GM12878 (cell line): ENCODE results near the gene IFITM2. TPM values are rescaled to one million over a fixed set of nuclear protein-coding genes. Genes with fewer than 3 reads are reported as not detected.

Experiments
- ATAC-seq: fragments of 200-7000 bp; cut with Tn5 transposase; 3 replicates; pipeline ENCODE4 v1.9.1; 2020; ENCODE audit warnings: mild to moderate bottlenecking, moderate library complexity
- BruUV-seq: library from RNA; stranded (reverse); fragments of 400-500 nt; replicated peaks from 2 replicates; lab custom pipeline; 2021; lab: Mats Ljungman, UMichigan
- CTCF ChIA-PET: fragments of 300-600 bp; sonication (Branson Sonifier 250); formaldehyde crosslinking; extraction: SDS; loops from one replicate; lab custom pipeline; 2021; ENCODE audit warnings: inconsistent platforms; lab: Yijun Ruan, JAX
- POLR2A ChIA-PET: fragments of 350-600 bp; formaldehyde crosslinking; extraction: SDS; loops from one replicate; lab custom pipeline; 2021; ENCODE audit warnings: inconsistent platforms; lab: Charles Lee
- RAD21 ChIA-PET: fragments of 300-600 bp; sonication (Branson Sonifier 250); formaldehyde crosslinking; loops from one replicate; lab custom pipeline; 2023; ENCODE audit warnings: antibody characterized with exemption; ENCODE audit not compliant: unreplicated experiment; lab: Charles Lee
- SMC1A ChIA-PET: fragments of 300-600 bp; sonication (Branson Sonifier 250); formaldehyde crosslinking; loops from one replicate; lab custom pipeline; 2023; ENCODE audit not compliant: unreplicated experiment, uncharacterized antibody; lab: Charles Lee
- DNase-seq: peaks from one replicate; pipeline ENCODE4 v3.0.0-alpha.2; 2011; ENCODE audit warnings: low read depth, low spot score
- FAIRE-seq: peaks from 3 replicates; lab custom pipeline; 2011; peaks lifted over from hg19 to GRCh38; lab: Jason Lieb, UNC
- H2AFZ ChIP-seq: 2 replicates; pipeline ENCODE4 v1.6.0; 2011; ENCODE audit warnings: low read depth, low read length, control low read depth; ENCODE audit not compliant: control insufficient read depth
- H3K27ac ChIP-seq: 2 replicates; pipeline ENCODE4 v1.5.1; 2011; ENCODE audit warnings: control low read depth; ENCODE audit not compliant: control insufficient read depth, insufficient read depth
- H3K27me3 ChIP-seq, 2 experiments: replicated peaks in 1 of 2; 2 replicates each; pipeline versions ENCODE4 v1.6.0 to v1.6.1; 2011; ENCODE audit warnings: low read length in 1 of 2; ENCODE audit not compliant: control insufficient read depth in 2 of 2, insufficient read depth in 2 of 2
- H3K36me3 ChIP-seq, 2 experiments: 2 replicates each; pipeline ENCODE4 v1.5.1; 2011; ENCODE audit warnings: low read length in 1 of 2; ENCODE audit not compliant: control insufficient read depth in 2 of 2, insufficient read depth in 2 of 2
- H3K4me1 ChIP-seq: 2 replicates; pipeline ENCODE4 v1.6.1; 2011; ENCODE audit warnings: mild to moderate bottlenecking, low read length, moderate library complexity, mixed read lengths; ENCODE audit not compliant: control insufficient read depth, insufficient read depth
- H3K4me2 ChIP-seq: 2 replicates; pipeline ENCODE4 v1.6.0; 2011; ENCODE audit warnings: control low read depth; ENCODE audit not compliant: control insufficient read depth, insufficient read depth
- H3K4me3 ChIP-seq: fragments of 200-600 bp; sonication (generic); 2 replicates; pipeline ENCODE4 v1.5.1; 2016
- H3K79me2 ChIP-seq: 2 replicates; pipeline ENCODE4 v1.6.0; 2011; ENCODE audit warnings: low read length; ENCODE audit not compliant: control insufficient read depth, insufficient read depth
- H3K9ac ChIP-seq: 2 replicates; pipeline ENCODE4 v1.8.0; 2011; ENCODE audit warnings: low read length, control low read depth, mixed read lengths; ENCODE audit not compliant: control insufficient read depth, insufficient read depth
- H3K9me3 ChIP-seq: replicated peaks from 3 replicates; pipeline ENCODE4 v1.5.1; 2011; ENCODE audit warnings: mild to moderate bottlenecking, low read length; ENCODE audit not compliant: control insufficient read depth, insufficient read depth
- H4K20me1 ChIP-seq: 2 replicates; pipeline ENCODE4 v1.6.0; 2011; ENCODE audit not compliant: control insufficient read depth, insufficient read depth
- JUND ChIP-seq: IDR thresholded peaks from 2 replicates; pipeline ENCODE4 v1.6.1; 2012; ENCODE audit warnings: low read depth, mild to moderate bottlenecking, low read length, improper control_type of control experiment, moderate library complexity
- KDM1A ChIP-seq: fragments of 200-600 bp; sonication (generic); IDR thresholded peaks from 2 replicates; pipeline ENCODE4 v1.6.1; 2016; ENCODE audit warnings: borderline replicate concordance
- MEF2A ChIP-seq: IDR thresholded peaks from 2 replicates; pipeline ENCODE4 v1.6.1; 2011; ENCODE audit warnings: low read depth, mild to moderate bottlenecking, low read length, moderate library complexity; ENCODE audit not compliant: insufficient read depth
- MTA3 ChIP-seq: IDR thresholded peaks from 2 replicates; pipeline ENCODE4 v1.6.1; 2012; ENCODE audit warnings: low read length, inconsistent platforms, borderline replicate concordance
- NFYB ChIP-seq: IDR thresholded peaks from 2 replicates; pipeline ENCODE4 v1.6.1; 2011; ENCODE audit warnings: low read depth, mild to moderate bottlenecking, low read length, improper control_type of control experiment, moderate library complexity; ENCODE audit not compliant: insufficient read depth
- POLR2A ChIP-seq: IDR thresholded peaks from 2 replicates; pipeline ENCODE4 v1.6.1; 2011; ENCODE audit warnings: low read depth, mild to moderate bottlenecking, low read length
- RBBP5 ChIP-seq: fragments of 200-600 bp; sonication (generic); conservative IDR thresholded peaks from 2 replicates; pipeline ENCODE4 v1.6.1; 2016
- TBL1XR1 ChIP-seq: IDR thresholded peaks from 2 replicates; pipeline ENCODE4 v1.6.1; 2012; ENCODE audit warnings: low read depth, low read length, improper control_type of control experiment
- ZBED1 ChIP-seq: IDR thresholded peaks from 2 replicates; pipeline ENCODE4 v1.6.1; 2016; ENCODE audit warnings: borderline replicate concordance
- in situ Hi-C: fragments of 300-500 bp; cut with MboI; formaldehyde crosslinking; loops from 9 replicates; pipeline ENCODE4 v1.14.3; 2018; ENCODE audit warnings: mixed read lengths
- intact Hi-C: fragments of 100-400 bp; cut with micrococcal nuclease; formaldehyde crosslinking; loops from one replicate; pipeline ENCODE4 v1.14.2; 2022; ENCODE audit not compliant: unreplicated experiment
- polyA plus RNA-seq, 11 experiments: library from polyadenylated mRNA; depleted of rRNA in 4 of 11; unstranded in 6 of 11; stranded (reverse) in 5 of 11; fragments of >200 nt; fragmentation: Nextera tagmentation in 4 of 11; fragmentation: Illumina TruSeq in 1 of 11; extraction: Ambion mirVana in 4 of 11; extraction: Trizol in 1 of 11; gene quantifications; 1 replicate in 1 of 11; 2 replicates in 10 of 11; pipeline versions ENCODE4 v1.2.1 to v1.2.3, GENCODE V29; 2011 to 2016; ENCODE audit warnings: inconsistent platforms in 2 of 11, missing spikeins in 2 of 11, low read depth in 1 of 11
- total RNA-seq, 4 experiments: library from RNA; depleted of rRNA in 3 of 4; stranded (reverse); fragments of >200 nt in 3 of 4; fragmentation: Illumina TruSeq in 1 of 4; extraction: Trizol in 1 of 4; gene quantifications; 2 replicates each; pipeline versions ENCODE4 v1.2.1 to v1.2.3, GENCODE V29; 2013 to 2021
- TF ChIP-seq, protein P1 (sequence below), 3 experiments: IDR thresholded peaks in 2 of 3; conservative IDR thresholded peaks in 1 of 3; 2 replicates each; pipeline ENCODE4 v1.5.1; 2011; ENCODE audit warnings: low read depth in 3 of 3, low read length in 3 of 3, mild to moderate bottlenecking in 3 of 3, control low read depth in 2 of 3, moderate library complexity in 2 of 3, inconsistent platforms in 1 of 3, mixed read lengths in 1 of 3; ENCODE audit not compliant: control insufficient read depth in 2 of 3, insufficient read depth in 1 of 3; ENCODE audit errors: extremely low read depth in 1 of 3
- TF ChIP-seq, protein P2 (sequence below): fragments of 450-650 bp; formaldehyde crosslinking; IDR thresholded peaks from 2 replicates; pipeline ENCODE4 v1.5.0; 2022; ENCODE audit warnings: mild to moderate bottlenecking, missing genetic modification characterization
- TF ChIP-seq, protein P3 (sequence below): fragments of 450-650 bp; IDR thresholded peaks from 2 replicates; pipeline ENCODE4 v1.6.1; 2016; ENCODE audit warnings: mild to moderate bottlenecking, moderate library complexity, borderline replicate concordance

Gene IFITM2
- total and polyA plus RNA-seq, 10 of the 15 experiments (the other 5 are each of a cell fraction or from before 2014, with no cell fraction given) = 116 to 3,672 (median 724) TPM

DNA sequence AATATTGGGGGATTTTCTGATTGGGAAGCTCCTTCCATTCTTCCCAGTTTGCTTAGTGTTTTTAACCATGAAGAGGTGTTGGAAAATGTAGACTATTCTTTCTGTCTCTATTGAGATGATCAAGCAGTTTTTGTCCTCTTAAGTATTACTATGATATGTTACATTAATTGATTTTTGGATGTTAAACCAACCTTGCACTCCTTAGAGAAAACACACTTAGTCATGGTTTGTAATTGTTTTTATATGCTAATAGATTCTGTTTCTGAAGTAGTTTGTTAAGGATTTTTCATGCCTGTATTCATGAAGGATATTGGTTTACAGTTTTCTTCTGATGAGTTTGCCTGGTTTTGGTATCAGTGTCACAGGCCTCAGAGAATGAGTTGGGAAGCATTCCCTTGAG, 31.4 kb upstream of the IFITM2 start:
- ChIA-PET RAD21 (no interaction called here), POLR2A (interaction anchor here (0.5 to 0.9 kb wide), 2 partner anchors 25 kb away, joined by 3 to 6 read pairs; no protein-coding TSS in a partner anchor), SMC1A (interaction anchor here (0.7 kb wide), 1 partner anchor 9 kb away, joined by 3 read pairs; no protein-coding TSS in a partner anchor), CTCF (interaction anchor here (0.6 to 1.0 kb wide), 3 partner anchors 25 to 117 kb away, joined by 3 read pairs; no protein-coding TSS in a partner anchor)
- Histone ChIP-seq H3K9me3 (no peaks in the 10 kb centered on the region; the same call in 2 of the 3 replicates), H3K4me3 (no peak overlapping the region), H3K9ac (no peak overlapping the region), H3K27ac (no peak overlapping the region), H3K27me3 (peaks cover 7 to 15% of the 10 kb centered on the region in 2 experiments), H3K4me2 (no peak overlapping the region), H3K79me2 (no peaks in the 10 kb centered on the region), H3K4me1 (no peaks in the 10 kb centered on the region; the same call in 1 of the 2 replicates), H4K20me1 (no peaks in the 10 kb centered on the region), H2AFZ (no peak overlapping the region), H3K36me3 (no peaks in the 10 kb centered on the region)
- no peak for DNase-seq
- no peak for FAIRE-seq
- no peak for ATAC-seq
- intact Hi-C loops = no loop called here
- no TSS peak for BruUV-seq
- in situ Hi-C loops = no loop called here
- TF ChIP-seq MEF2A (no peak), KDM1A (no peak), MTA3 (no peak), RBBP5 (no peak), TBL1XR1 (no peak), JUND (no peak), ZBED1 (no peak), NFYB (no peak), POLR2A (no peak)
- TF ChIP-seq, protein P1, sequence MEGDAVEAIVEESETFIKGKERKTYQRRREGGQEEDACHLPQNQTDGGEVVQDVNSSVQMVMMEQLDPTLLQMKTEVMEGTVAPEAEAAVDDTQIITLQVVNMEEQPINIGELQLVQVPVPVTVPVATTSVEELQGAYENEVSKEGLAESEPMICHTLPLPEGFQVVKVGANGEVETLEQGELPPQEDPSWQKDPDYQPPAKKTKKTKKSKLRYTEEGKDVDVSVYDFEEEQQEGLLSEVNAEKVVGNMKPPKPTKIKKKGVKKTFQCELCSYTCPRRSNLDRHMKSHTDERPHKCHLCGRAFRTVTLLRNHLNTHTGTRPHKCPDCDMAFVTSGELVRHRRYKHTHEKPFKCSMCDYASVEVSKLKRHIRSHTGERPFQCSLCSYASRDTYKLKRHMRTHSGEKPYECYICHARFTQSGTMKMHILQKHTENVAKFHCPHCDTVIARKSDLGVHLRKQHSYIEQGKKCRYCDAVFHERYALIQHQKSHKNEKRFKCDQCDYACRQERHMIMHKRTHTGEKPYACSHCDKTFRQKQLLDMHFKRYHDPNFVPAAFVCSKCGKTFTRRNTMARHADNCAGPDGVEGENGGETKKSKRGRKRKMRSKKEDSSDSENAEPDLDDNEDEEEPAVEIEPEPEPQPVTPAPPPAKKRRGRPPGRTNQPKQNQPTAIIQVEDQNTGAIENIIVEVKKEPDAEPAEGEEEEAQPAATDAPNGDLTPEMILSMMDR (IDR thresholded peaks at IDR 0.05 in 2 of 3, conservative IDR thresholded peaks at IDR 0.05 in 1 of 3; ENCODE audit: control insufficient read depth in 2 of 3, extremely low read depth in 1 of 3, insufficient read depth in 1 of 3, low read depth in 3 of 3, low read length in 3 of 3) = no peak
- TF ChIP-seq, protein P2, sequence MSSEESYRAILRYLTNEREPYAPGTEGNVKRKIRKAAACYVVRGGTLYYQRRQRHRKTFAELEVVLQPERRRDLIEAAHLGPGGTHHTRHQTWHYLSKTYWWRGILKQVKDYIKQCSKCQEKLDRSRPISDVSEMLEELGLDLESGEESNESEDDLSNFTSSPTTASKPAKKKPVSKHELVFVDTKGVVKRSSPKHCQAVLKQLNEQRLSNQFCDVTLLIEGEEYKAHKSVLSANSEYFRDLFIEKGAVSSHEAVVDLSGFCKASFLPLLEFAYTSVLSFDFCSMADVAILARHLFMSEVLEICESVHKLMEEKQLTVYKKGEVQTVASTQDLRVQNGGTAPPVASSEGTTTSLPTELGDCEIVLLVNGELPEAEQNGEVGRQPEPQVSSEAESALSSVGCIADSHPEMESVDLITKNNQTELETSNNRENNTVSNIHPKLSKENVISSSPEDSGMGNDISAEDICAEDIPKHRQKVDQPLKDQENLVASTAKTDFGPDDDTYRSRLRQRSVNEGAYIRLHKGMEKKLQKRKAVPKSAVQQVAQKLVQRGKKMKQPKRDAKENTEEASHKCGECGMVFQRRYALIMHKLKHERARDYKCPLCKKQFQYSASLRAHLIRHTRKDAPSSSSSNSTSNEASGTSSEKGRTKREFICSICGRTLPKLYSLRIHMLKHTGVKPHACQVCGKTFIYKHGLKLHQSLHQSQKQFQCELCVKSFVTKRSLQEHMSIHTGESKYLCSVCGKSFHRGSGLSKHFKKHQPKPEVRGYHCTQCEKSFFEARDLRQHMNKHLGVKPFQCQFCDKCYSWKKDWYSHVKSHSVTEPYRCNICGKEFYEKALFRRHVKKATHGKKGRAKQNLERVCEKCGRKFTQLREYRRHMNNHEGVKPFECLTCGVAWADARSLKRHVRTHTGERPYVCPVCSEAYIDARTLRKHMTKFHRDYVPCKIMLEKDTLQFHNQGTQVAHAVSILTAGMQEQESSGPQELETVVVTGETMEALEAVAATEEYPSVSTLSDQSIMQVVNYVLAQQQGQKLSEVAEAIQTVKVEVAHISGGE (CRISPR knock-in tag) = no peak
- TF ChIP-seq, protein P3, sequence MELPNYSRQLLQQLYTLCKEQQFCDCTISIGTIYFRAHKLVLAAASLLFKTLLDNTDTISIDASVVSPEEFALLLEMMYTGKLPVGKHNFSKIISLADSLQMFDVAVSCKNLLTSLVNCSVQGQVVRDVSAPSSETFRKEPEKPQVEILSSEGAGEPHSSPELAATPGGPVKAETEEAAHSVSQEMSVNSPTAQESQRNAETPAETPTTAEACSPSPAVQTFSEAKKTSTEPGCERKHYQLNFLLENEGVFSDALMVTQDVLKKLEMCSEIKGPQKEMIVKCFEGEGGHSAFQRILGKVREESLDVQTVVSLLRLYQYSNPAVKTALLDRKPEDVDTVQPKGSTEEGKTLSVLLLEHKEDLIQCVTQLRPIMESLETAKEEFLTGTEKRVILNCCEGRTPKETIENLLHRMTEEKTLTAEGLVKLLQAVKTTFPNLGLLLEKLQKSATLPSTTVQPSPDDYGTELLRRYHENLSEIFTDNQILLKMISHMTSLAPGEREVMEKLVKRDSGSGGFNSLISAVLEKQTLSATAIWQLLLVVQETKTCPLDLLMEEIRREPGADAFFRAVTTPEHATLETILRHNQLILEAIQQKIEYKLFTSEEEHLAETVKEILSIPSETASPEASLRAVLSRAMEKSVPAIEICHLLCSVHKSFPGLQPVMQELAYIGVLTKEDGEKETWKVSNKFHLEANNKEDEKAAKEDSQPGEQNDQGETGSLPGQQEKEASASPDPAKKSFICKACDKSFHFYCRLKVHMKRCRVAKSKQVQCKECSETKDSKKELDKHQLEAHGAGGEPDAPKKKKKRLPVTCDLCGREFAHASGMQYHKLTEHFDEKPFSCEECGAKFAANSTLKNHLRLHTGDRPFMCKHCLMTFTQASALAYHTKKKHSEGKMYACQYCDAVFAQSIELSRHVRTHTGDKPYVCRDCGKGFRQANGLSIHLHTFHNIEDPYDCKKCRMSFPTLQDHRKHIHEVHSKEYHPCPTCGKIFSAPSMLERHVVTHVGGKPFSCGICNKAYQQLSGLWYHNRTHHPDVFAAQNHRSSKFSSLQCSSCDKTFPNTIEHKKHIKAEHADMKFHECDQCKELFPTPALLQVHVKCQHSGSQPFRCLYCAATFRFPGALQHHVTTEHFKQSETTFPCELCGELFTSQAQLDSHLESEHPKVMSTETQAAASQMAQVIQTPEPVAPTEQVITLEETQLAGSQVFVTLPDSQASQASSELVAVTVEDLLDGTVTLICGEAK = no peak
